Tongue (tissue), 2 donors: ENCODE measurements around the gene JAG2. TPM values are rescaled to one million over a fixed set of nuclear protein-coding genes. Genes with fewer than 3 reads are reported as not detected.
A peak's percentile ranks its signal among the peaks of the same experiment; 100 is the strongest.

Experiments used
- DNase-seq: peaks from one replicate; pipeline ENCODE4 v3.0.0-alpha.2; 2015
- total RNA-seq: library from RNA; depleted of rRNA; stranded (reverse); fragments of >200 nt; gene quantifications from one replicate; pipeline ENCODE4 v1.2.3, GENCODE V29; 2014

The JAG2 gene
- total RNA-seq, 1 donor from 2014 or later = 58.5 TPM

DNA sequence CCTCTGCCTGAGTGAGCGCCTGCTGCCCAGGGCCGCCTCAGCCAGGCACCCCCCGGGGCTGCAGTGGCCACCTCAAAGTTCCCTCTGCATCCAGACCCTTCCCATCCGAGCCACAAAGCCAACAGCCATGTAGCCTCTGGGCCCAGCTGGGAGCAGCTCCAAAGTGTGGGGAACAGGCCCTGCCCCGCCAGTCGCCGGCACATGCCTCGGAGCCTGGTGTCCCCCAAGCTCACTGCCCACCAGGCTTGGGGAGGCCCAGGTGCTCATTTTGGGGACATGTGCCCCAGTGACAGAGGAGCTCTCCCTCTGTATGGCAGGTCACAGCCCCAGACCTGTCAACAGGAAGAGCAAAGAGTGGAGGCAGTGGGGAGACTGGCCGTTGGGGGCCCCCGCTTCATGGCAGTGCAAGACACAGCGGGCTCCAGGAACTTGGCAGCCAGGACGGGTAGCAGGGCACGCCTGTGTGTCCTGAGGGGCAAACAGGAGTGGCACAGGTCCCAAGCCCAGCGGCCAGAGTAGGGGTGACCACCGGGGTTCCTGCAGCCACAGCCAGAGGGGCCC, 29.9 kb downstream of the JAG2 start:
- DNase-seq = no peak

DNA sequence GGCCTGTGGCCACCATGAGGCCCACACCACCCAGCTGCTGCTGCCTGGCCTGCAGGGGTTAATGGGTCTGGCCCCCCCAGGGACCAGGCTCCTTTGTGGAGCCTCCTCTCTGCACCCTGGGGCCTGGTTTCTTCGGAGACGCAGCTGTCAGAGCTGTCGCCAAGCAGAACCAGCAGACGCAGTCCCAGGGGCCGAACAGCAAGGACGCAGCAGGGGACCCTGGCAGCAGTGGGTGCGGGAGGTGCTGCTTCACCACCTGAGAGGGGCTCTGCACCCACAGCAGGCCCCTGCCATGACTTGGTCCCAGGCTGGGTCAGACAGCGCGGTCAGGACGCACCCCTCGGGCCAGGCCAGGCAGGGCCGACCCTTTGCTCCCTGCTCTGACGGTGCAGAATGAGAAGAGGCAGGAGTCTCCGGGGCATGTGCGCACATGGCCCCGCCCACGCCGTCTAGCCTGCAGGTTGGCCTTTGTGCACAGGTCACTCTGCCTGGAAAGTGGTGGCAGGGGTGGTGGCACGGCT, 30.5 kb downstream of the JAG2 start:
- DNase-seq = no peak

DNA sequence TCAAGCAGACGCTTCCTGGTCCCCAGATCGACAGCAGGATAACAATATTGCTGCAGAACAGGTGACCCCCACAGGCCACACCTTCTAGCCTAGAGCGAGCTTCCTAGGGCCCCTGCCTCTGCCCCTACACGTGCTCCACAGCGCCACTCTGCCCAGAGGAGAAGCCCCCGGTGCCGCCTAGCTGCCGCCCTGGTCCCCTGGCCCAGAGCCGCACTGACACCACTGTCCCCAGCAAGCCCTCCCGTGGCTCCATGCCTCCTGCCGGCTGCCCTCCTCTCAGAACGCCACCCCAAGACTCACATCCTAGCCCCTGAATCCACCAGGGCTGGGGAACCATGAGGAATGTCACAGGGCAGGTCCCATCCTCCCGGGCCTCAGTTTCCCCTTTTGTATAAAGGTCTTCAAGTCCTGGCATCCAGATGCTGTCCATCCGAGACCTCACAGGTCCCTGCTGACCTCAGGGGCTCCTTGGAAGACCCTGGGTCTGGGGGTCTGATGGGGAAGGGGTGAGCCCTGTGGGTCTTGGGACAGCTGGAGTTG, 31.0 kb downstream of the JAG2 start:
- DNase-seq = no peak

DNA sequence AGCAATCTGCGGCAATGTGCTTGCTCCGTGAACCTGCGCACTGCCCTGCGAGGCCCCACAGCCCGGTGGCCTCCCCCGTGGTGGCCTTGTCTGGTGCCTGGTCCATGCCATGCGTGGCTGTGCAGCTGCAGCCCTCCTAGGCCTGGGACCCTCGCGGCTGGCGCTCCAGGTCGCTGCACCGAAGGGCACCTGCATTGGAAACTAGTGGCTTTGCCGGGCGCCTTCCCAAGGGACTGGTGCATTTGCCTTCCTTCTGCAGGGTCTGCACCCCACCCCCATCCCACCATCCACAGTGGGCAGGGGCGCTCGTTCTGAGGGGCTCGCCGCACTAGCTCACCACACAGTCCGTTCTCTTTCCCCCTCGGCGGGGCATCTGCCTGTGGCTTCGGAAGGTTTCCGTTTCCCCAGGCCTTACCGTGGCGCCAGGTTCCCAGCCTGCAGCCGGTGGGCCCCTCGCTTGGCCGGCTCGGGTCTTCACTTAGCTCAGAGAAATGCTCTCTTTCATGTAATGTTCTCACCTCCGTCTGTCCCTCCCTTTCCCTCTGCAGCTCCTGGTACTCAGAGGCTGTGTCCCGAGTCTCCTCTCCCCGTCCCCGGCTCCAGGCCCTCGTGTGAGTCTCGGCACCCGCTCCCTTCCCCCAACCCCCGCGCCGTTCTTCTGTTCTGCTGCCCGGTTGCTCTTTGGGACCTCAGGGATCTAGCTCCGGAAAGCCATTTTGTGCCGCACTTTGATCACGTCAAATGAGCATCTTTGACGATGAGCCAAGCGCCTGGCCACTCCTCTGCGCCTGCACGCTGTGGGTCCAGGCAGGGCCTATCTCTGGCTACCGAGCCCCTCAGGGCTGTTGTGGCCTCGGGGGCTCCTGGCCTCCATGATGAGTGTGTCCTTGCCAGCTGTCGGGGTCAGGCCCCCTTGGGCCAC, 31.9 kb downstream of the JAG2 start:
- DNase-seq = no peak

DNA sequence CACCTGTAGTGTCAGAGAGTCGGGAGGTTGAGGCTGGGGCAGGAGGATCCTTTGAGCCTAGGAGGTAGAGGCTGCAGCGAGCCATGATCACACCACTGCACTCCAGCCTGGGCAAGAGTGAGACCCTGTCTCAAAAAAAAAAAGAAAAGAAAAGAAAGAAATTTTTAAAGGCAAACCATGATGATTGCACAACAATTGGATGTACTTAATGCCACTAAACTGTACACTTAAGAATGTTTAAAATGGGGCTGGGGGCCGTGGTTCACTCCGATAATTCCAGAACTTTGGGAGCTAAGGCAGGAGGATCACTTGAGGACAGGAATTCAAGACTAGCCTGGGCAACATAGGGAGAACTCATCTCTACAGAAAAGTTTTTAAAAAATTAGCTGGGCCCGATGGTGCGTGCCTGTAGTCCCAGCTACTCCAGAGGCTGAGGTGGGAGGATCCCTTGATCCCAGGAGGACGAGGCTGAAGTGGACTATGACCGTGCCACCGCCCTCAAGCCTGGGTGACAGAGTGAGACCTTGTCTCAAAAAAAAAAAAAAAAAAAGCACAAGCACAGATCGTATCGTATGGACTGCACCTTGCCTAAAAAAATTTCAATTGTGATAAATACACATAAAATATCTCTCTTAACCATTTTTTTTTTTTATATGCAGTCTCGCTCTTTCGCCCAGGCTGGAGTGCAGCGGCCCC, 32.7 kb downstream of the JAG2 start:
- no peak for DNase-seq

DNA sequence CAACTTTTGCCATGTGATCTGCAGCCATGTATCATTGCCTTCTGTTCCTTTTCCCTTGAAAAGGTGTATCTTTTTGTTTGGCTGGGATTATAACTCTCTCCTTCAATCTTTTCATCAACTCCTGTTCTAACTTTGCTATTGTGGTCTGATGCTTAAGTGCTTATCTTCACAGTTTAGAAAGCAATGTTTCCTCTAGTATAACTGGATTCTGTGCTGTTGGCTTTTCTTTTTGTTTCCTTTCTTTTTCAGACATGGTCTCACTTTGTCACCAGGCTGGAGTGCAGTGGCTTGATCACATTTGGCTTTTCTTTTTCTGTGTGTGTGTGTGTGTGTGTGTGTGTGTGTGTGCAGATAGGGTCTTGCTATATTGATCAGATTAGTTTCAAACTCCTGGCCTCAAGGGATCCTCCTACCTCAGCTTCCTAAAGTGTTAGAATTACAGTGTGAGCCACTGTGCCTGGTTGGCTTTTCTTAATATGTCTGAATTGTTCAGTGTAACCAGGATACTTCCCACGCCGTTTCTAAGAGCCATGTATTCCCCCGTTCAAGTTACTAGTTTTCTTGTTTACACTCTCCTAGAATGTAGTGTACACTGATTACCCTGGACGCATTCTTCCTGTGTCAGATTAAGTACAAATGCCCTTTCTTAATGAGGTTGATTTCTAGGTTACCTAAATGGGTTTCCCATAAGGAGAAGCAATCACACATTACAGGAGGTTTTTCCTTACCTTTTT, 35.5 kb downstream of the JAG2 start:
- no peak for DNase-seq

DNA sequence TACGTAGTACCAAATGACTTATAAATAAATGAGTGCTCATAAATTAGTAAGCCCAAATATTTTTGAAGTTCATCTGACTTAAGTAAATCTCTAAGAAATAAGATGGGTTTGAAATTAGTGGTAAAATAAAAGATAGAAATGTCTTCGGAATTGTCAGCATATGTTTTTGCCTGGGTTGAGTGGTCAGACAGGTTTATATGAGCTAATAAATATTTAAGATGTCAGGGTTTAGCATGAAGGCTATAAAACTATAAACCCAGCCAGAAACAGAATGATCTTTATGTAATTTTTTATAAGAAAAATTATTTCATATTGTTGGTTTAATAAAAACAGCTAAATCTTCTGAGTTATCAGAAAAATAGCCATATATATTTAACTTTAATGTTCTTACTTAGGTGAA, 37.3 kb downstream of the JAG2 start:
- no peak for DNase-seq

DNA sequence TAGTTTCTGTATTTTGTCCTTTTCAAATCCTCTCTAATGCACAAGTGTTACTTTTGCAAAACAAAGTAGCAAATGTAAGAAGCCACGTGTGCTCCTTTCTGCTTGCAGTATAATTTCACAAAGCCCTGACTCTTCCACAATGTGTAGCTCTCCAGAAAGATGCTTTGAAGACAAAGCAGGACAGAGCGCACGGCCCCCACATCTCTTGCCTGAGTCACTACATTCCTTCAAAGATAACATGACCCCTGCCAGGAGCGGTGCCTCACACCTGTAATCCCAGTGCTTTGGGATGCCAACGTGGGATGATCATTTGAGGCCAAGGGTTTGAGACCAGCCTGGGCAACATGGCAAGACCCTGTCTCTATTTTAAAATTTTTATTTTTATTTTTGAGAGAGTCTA, 40.5 kb downstream of the JAG2 start:
- no peak for DNase-seq

DNA sequence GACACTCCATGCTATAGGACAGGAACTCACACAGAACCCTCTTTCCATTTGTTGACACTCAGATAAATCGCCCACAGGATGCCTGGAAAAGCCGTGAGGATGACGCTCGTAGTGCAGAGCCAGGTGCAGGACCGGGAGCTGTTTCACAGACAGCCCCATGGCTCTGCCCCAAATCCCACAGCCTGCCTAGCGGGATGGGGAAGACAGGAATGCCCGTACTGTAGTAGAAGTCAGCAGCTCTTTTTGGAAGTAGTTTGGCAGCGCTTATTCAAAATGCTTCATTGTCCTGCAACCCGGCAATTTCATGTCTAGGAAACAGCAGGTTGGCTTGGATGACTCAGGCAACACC, 41.6 kb downstream of the JAG2 start:
- DNase-seq = peak; percentile 34

DNA sequence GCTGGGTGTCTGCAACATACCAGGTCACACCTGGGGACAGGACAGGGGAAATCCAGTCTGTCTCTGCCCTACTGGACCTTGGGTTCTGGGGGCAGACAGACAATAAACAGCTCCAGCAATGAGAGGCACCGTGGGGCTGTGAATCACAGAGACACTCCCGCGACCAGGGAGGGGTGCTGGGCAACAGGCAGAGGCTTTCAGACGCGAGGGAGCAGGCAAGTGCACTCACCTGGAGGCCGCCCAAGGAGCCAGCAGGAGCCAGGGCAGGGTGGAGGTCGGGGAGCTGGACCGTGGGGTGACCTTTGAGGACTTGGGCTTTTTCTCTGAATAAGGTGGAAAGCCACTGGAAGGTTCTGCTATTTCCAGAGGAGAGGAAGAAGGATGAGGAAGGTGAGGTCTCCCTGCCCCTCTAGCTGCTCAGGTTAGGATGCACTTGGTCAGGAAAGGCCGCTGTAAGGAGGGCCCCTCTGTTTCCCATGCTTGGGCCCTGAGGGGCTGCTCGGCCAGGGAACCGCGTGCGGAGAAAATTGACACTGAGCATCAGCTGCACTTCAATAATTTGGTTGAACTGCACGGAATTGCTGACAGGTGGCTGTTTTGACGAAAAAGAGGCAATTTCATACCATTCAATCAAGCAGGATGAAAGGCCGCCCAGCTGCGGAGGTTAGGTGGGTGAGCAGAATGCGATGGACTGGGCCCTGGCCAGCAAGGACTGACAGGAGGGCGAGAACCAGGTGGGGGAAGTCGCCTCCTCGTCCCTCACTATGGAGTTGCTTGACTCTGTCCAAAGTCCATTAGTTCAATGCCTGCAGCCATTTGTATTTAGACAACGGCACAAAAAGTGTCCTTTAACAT, 42.2 kb downstream of the JAG2 start:
- DNase-seq = no peak

DNA sequence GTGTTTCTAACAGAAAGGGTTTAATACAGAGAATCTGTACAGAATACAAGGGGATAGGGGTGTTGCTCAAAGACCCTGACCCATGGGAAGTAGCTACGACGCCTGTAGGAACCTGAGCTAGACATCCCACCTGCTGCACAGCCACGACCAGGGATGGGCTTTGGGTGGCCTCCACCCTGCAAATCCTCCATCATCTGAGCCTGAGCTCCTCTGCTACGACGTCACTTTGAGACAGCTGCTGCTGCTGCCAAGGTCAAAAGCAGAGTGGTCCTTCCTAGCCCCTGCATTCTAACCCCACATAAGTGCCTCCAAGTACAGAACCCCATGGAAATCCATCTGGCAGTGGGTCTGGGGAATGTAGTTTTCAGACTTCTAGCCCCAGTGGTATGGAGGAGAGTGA, 43.8 kb downstream of the JAG2 start:
- DNase-seq = no peak

DNA sequence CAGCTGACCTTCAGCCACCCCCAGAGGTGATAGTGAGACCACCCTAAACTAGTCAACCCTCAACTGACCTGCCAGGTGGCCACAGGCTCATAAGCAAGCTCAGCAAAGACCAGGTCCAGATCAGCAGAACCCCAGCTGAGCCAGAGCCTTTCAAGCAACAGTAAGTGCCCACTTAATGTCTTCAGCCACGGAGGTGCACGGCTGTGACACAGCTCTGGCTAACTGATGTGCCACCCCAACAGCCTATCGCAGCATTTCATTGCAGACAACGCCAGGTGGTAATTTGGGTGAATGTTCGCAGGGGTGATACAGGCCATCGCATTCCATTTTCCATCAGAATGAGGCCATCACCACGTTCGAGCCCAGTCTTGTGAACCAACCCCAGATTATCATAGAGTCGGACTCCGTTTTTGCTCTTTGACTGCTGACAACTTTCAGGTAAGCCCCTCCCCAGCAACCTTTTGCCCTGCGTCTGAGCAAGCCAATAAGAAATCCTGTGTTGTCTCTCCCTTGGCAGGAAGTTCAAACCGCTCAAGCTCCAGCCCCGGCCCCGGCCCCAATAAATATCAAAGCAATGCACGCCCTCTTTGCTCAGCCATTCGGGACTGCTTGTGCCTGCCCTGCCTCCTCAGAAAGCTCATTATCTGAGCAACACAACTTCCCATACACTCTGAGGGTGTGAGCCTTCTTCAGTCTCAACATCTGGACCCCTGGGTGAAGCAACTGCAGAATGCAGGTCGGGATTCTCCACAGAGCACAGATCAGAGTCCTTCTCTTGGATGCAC, 44.4 kb downstream of the JAG2 start:
- no peak for DNase-seq

DNA sequence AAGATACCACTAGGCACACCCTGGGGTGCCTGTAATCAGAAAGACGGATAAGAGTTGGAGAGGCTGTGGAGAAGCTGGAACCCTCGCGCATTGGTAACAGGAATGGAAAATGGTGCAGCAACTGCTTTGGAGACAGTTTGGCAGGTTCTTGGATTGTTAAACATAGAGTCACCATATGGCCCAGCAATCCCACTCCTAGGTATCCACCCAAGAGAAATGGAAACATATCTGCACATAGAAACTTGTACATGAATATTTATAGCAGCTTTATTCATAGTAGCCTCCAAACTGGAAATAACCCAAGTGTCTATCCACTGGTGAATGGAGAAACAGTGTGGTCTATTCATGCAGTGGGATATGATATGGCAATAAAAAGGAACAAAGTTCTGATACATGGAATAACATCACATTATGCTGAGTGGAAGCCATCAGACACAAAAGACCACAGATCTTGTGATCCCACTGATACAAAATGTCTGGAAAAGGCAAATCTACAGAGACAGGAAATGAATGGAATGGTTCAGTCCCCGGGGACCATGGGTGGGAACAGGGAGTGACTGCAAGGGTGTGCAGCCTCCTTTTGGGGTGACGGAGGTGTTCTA, 45.4 kb downstream of the JAG2 start:
- no peak for DNase-seq

DNA sequence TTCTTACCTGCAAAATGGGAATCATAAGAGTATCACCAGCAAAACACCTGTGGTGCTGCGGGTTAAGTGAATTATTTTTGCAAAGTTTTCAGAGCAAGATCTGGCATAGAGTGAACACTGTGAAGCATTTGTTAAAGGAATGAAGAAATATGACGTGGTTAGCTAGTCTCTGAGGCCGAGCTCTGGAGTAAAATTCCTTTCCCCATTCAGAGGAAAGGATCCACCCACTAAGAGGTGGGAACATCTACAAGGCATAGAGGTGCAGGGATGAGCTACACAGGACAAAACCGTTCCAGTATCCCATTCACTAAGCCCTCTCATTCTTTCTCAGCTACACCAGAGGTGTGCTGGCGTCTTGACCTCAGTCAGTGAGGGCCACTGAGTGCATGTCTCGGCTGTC, 48.5 kb downstream of the JAG2 start:
- peak; percentile 16 for DNase-seq

DNA sequence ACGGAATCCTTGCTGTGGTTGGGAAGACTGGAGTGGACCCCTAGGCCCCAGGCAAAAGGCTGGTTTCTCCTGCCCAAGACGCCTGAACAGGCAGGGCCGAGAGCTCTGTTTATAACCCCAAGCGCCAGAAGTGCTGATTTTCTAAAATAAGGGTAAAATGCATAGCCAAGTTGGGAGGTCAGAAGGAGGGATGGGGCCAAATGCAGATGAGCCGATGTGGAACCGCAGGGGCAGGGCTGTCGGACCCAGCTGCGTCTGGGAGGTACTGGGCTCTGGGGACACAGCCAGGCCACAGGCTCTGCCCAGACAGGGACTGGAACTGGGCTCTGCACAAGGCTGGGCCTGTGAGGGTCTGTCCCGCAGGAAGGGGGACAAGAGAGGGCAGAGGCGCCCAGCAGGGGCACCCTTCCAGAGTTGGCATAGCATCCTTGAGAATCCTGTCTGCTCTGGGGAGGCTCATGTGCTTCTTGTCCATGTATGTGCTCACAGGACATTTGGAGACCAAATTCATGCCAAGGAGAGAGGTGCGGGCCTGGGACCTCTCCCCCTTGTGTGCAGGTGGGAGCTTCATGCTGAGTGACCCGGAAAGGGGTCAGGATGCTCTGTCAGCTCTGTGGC, 49.1 kb downstream of the JAG2 start:
- no peak for DNase-seq

DNA sequence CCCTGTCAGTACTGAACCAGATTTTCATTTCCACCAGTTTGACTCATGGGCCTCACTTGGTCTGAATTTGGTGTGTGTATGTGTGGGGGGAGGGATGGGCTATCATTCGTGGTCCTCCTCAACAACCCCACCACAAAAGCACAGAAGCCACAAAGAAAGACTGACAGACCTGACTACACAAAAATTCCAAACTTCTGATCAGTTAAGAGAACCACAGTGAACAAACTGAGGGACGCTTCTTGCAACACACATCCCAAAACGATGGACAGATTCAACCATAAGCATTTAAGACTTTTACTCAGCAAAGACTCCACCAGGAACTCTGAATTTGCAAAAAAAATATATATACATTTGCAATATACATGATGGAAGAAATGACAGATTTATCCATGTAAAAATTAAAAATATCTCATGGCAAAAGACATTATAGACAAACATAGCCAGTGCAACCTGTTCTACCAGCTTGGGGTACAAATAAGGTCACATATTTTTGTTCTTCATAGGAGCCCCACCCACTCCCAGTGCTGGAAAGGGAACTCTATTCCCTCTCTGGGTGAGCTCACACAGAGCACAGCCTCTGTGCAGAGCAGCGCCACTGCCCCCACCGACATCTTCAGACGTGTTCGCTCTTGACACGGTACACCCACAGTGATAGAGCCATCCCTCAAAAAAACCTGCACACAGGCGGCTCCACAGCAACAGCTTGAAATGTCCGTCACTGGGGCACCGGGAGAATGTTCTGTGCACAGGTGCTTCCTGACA, 49.7 kb downstream of the JAG2 start:
- peak; percentile 73 for DNase-seq

DNA sequence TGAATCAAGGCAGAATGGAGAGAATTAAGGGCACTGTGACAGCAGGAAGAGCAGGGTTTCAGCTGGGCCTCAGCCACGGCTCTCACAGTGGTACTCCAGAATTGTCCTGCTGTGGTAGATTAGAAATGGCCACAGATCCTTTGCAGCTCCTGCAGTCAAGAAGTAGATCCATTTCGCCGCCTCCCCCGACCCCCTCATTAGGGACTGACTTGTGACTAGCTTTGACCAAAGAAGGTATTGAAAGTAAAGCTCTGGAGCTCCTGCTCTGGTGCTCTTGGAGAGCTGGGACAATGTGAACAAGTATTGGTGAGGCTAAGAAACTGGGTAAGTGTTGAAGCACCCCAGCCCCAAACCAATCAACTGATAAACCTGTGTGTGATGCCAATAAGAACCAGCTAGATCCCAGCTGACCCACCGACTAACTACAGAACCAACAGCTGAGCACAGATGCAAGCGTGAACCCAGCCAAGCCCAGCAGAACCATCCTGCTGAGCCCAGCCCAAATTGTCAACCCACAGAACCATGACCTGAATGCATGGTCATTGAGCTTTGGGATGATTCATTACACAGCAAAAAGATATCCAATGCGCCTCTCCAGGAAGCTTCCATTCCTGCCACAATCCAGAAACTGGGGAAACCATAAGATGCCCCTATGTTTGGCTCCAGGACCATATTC, 50.7 kb downstream of the JAG2 start:
- no peak for DNase-seq

DNA sequence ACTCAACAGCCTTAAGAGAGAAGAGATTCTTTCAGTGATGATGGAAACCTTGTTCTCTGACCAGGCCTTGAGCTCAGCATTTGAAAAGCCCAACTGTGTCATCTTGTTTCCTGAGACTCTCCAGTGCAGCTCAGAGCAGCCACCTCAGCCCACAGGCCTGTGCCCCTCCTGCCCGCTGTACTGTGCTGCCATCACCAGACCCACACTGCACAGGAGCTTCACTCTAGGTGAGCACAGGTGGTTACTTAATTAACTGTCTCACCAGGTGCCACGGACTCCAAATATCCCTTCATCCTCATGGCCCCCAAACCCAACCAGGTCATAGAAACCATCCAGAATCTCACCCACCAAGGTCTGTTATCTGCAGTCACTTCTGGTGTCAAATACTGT, 51.3 kb downstream of the JAG2 start:
- no peak for DNase-seq
